ENCODE data around the gene PSMA6. TPM values are rescaled to one million over a fixed set of nuclear protein-coding genes. Genes with fewer than 3 reads are reported as not detected.

The PSMA6 gene
- polyA plus RNA-seq, 1 donor (not counting 4 experiments of a cell fraction or from before 2014, with no cell fraction given): 326 TPM

- no peaks in the 10 kb centered on the region for H4K20me1 ChIP-seq (ENCODE audit: control insufficient read depth, extremely low read depth, insufficient read depth, low read length)
- no peaks in the 10 kb centered on the region for H3K27me3 ChIP-seq (ENCODE audit: control insufficient read depth, extremely low read depth, insufficient read depth, low read length)
- no peaks in the 10 kb centered on the region for H3K79me2 ChIP-seq (ENCODE audit: control insufficient read depth, insufficient read depth, low read length)
- FAIRE-seq (no peak), DNase-seq (ENCODE audit: low read depth, low spot score) (no peak)
- TF ChIP-seq CTCF (optimal IDR thresholded peaks at IDR 0.05 in 1 of 3, IDR thresholded peaks at IDR 0.05 in 1 of 3, conservative IDR thresholded peaks at IDR 0.05 in 1 of 3; ENCODE audit: extremely low read depth in 1 of 3, insufficient read depth in 2 of 3, low read length in 3 of 3) (no peak), EZH2 (IDR thresholded peaks at IDR 0.05; ENCODE audit: low read length) (no peak)
- H3K4me2 ChIP-seq (ENCODE audit: control insufficient read depth, extremely low read depth, insufficient read depth, low read depth, low read length): no peak overlapping the region
- H3K9ac ChIP-seq (ENCODE audit: control insufficient read depth, extremely low read depth, insufficient read depth, low read length): no peak overlapping the region
- no peaks in the 10 kb centered on the region for H3K9me1 ChIP-seq (ENCODE audit: control insufficient read depth, extremely low read depth, insufficient read depth, low read length)
- H2AFZ ChIP-seq (ENCODE audit: control insufficient read depth, low read length): no peak overlapping the region
- dilution Hi-C loops (cut with MboI; ENCODE audit: extremely low pct_ligation_motif_present, low sequenced_read_pairs): no loop called here
- H3K4me3 ChIP-seq (ENCODE audit: control insufficient read depth in 2 of 3, extremely low read depth in 1 of 3, insufficient read depth in 2 of 3, low read depth in 1 of 3, low read length in 3 of 3): no peak overlapping the region
- H3K27ac ChIP-seq (ENCODE audit: control insufficient read depth, insufficient read depth, low read length): no peak overlapping the region
- peaks cover 0 to 5% of the 10 kb centered on the region in 2 experiments for H3K36me3 ChIP-seq (ENCODE audit: control insufficient read depth in 2 of 2, extremely low read depth in 1 of 2, insufficient read depth in 2 of 2, low read length in 2 of 2)
- no peaks in the 10 kb centered on the region for H3K9me3 ChIP-seq (ENCODE audit: control insufficient read depth, low read depth, low read length)
- H3K4me1 ChIP-seq (ENCODE audit: control insufficient read depth, extremely low read depth, insufficient read depth, low read length): peaks cover 7% of the 10 kb centered on the region
These were observed 10.8 kb upstream of the PSMA6 start for GRCh38 chr14:35281341-35281740.

- DNase-seq (ENCODE audit: low read depth, low spot score): no peak
- Histone ChIP-seq H3K27ac (ENCODE audit: control insufficient read depth, insufficient read depth, low read length) (no peak overlapping the region), H3K79me2 (ENCODE audit: control insufficient read depth, insufficient read depth, low read length) (no peaks in the 10 kb centered on the region), H3K9ac (ENCODE audit: control insufficient read depth, extremely low read depth, insufficient read depth, low read length) (no peak overlapping the region), H3K27me3 (ENCODE audit: control insufficient read depth, extremely low read depth, insufficient read depth, low read length) (no peaks in the 10 kb centered on the region), H4K20me1 (ENCODE audit: control insufficient read depth, extremely low read depth, insufficient read depth, low read length) (no peaks in the 10 kb centered on the region), H3K9me3 (ENCODE audit: control insufficient read depth, low read depth, low read length) (no peaks in the 10 kb centered on the region), H2AFZ (ENCODE audit: control insufficient read depth, low read length) (no peak overlapping the region), H3K4me1 (ENCODE audit: control insufficient read depth, extremely low read depth, insufficient read depth, low read length) (peaks cover 11% of the 10 kb centered on the region), H3K9me1 (ENCODE audit: control insufficient read depth, extremely low read depth, insufficient read depth, low read length) (no peaks in the 10 kb centered on the region), H3K36me3 (ENCODE audit: control insufficient read depth in 2 of 2, extremely low read depth in 1 of 2, insufficient read depth in 2 of 2, low read length in 2 of 2) (peaks cover 0 to 5% of the 10 kb centered on the region in 2 experiments), H3K4me3 (ENCODE audit: control insufficient read depth in 2 of 3, extremely low read depth in 1 of 3, insufficient read depth in 2 of 3, low read depth in 1 of 3, low read length in 3 of 3) (no peak overlapping the region), H3K4me2 (ENCODE audit: control insufficient read depth, extremely low read depth, insufficient read depth, low read depth, low read length) (no peak overlapping the region)
- no peak for TF ChIP-seq CTCF (optimal IDR thresholded peaks at IDR 0.05 in 1 of 3, IDR thresholded peaks at IDR 0.05 in 1 of 3, conservative IDR thresholded peaks at IDR 0.05 in 1 of 3; ENCODE audit: extremely low read depth in 1 of 3, insufficient read depth in 2 of 3, low read length in 3 of 3)
- no peak for TF ChIP-seq EZH2 (IDR thresholded peaks at IDR 0.05; ENCODE audit: low read length)
- dilution Hi-C loops (cut with MboI; ENCODE audit: extremely low pct_ligation_motif_present, low sequenced_read_pairs): no loop called here
- no peak for FAIRE-seq
These were observed 7.7 kb upstream of the PSMA6 start for GRCh38 chr14:35284506-35284905.
